ENCODE results near the gene CRNN. TPM values are rescaled to one million over a fixed set of nuclear protein-coding genes. Genes with fewer than 3 reads are reported as not detected.

CRNN gene
- total RNA-seq, 4 donors from 2014 or later: 2.2 to 103 (median 4.7) TPM

DNA sequence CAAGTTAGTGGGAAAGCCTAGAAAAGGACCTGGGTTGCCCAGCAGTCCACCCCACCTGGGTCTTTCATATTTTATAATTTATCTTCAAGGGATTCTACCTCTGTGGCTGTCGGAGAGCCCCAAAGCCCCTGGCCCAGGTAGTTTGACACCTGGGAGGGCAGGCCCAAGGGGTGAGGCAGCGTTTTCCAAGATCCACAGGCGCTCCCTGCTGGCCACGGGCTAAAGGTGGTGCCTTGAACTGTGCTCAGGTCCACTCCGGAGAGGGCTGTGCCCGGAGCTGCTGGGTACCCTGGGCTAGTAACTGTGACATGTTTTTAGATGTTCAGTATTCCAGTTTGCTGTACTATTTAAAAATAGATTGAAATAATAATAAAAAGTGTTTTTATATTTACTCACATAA, 37.2 kb upstream of the CRNN start:
- Histone ChIP-seq H3K4me1 (no peaks in the 10 kb centered on the region), H3K27ac (no peak overlapping the region), H3K27me3 (no peaks in the 10 kb centered on the region), H3K4me3 (no peak overlapping the region), H3K9me3 (no peaks in the 10 kb centered on the region), H3K36me3 (no peaks in the 10 kb centered on the region)
- WGBS, 2 donors (ENCODE audit: low coverage in 1 of 2): 42 to 80% methylated on average over 1 to 4 of the region's 6 CpGs
- TF ChIP-seq, protein P1, sequence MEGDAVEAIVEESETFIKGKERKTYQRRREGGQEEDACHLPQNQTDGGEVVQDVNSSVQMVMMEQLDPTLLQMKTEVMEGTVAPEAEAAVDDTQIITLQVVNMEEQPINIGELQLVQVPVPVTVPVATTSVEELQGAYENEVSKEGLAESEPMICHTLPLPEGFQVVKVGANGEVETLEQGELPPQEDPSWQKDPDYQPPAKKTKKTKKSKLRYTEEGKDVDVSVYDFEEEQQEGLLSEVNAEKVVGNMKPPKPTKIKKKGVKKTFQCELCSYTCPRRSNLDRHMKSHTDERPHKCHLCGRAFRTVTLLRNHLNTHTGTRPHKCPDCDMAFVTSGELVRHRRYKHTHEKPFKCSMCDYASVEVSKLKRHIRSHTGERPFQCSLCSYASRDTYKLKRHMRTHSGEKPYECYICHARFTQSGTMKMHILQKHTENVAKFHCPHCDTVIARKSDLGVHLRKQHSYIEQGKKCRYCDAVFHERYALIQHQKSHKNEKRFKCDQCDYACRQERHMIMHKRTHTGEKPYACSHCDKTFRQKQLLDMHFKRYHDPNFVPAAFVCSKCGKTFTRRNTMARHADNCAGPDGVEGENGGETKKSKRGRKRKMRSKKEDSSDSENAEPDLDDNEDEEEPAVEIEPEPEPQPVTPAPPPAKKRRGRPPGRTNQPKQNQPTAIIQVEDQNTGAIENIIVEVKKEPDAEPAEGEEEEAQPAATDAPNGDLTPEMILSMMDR (IDR thresholded peaks at IDR 0.05): no peak
- TF ChIP-seq POLR2A (IDR thresholded peaks at IDR 0.05) (no peak), POLR2AphosphoS5 (IDR thresholded peaks at IDR 0.05) (no peak), EP300 (IDR thresholded peaks at IDR 0.05) (no peak)
- ATAC-seq: no peak

DNA sequence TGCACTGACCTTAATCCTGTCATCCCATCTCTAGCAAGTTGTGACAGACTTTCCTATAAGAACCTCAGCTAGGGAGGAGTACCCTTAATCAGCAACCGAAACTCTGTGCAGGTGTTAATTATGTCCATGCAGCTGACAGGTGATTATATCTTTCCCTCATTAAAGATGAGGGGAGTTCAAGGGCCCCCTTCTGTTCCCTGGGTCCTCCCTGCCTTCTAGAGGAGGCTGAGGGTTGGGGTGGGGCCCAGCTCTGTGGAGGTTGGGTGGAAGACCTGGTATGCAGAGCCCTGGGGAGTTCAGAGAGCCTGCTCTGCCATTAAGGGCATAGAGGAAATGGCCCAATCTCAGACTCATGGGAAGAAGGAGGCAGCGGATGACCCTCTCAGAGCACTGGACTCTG, 35.6 kb upstream of the CRNN start:
- no peak for TF ChIP-seq POLR2A (IDR thresholded peaks at IDR 0.05)
- TF ChIP-seq EP300 (IDR thresholded peaks at IDR 0.05): no peak
- TF ChIP-seq, protein P1 (IDR thresholded peaks at IDR 0.05): no peak
- no peak for TF ChIP-seq POLR2AphosphoS5 (IDR thresholded peaks at IDR 0.05)
- no peaks in the 10 kb centered on the region for H3K36me3 ChIP-seq
- no peak overlapping the region for H3K27ac ChIP-seq
- no peak overlapping the region for H3K4me3 ChIP-seq
- no peak for ATAC-seq
- no peaks in the 10 kb centered on the region for H3K27me3 ChIP-seq
- no peaks in the 10 kb centered on the region for H3K9me3 ChIP-seq
- 100% methylated on average over 1 of the region's 2 CpGs; no CpG with 5 or more reads in 1 of the 2 donors for WGBS, 2 donors (ENCODE audit: low coverage in 1 of 2)
- H3K4me1 ChIP-seq: no peaks in the 10 kb centered on the region

DNA sequence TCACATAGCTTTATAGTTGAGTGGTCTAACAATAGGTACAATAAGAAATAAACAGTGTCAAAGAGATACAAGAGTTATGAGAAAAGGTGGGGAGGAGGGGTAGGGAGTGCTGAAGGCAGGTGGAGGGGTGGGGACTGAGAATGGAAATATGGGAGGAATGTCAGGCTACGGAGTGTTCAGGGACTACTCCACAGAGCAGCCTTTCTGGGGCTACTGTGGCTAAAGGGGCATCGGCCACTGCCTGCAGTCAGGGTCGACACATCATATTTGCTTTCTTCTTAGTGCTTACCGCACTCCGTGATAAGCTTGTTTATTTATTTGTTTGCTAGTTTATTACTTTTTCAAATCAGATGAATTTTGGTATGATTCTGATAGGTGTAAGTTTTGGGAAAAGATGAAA, 34.4 kb upstream of the CRNN start:
- Histone ChIP-seq H3K4me1 (no peaks in the 10 kb centered on the region), H3K9me3 (no peaks in the 10 kb centered on the region), H3K4me3 (no peak overlapping the region), H3K27ac (no peak overlapping the region), H3K27me3 (no peaks in the 10 kb centered on the region), H3K36me3 (no peaks in the 10 kb centered on the region)
- TF ChIP-seq, protein P1 (IDR thresholded peaks at IDR 0.05): no peak
- no peak for TF ChIP-seq POLR2AphosphoS5 (IDR thresholded peaks at IDR 0.05)
- ATAC-seq: no peak
- 78 to 86% methylated on average over 5 of the region's 5 CpGs for WGBS, 2 donors (ENCODE audit: low coverage in 1 of 2)

DNA sequence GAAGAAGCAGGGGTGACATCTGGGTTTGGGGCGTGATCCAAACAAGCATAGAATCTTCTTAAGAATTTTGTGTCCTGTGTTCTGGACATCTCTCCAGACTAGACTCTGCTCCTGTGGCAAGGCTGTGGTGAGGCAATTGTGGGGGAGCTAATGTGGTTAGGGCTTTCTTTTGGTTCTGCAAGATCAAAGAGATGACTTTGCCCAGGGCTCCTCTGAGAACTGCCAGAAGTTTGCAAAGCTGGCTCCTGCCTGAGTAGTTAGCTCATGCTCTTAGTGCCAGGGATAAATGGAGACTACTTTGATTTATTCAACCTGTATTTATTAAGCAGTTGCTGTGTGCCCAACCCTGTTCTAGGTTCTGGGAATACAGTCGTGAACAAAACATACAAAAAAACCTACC, 34.0 kb upstream of the CRNN start:
- Histone ChIP-seq H3K36me3 (no peaks in the 10 kb centered on the region), H3K9me3 (no peaks in the 10 kb centered on the region), H3K27me3 (no peaks in the 10 kb centered on the region), H3K4me1 (no peaks in the 10 kb centered on the region), H3K27ac (no peak overlapping the region), H3K4me3 (no peak overlapping the region)
- no peak for ATAC-seq
- 31 to 38% methylated on average over 1 to 2 of the region's 2 CpGs for WGBS, 2 donors (ENCODE audit: low coverage in 1 of 2)
- TF ChIP-seq, protein P1 (IDR thresholded peaks at IDR 0.05): no peak
- TF ChIP-seq POLR2AphosphoS5 (IDR thresholded peaks at IDR 0.05): no peak
- TF ChIP-seq EP300 (IDR thresholded peaks at IDR 0.05): no peak
- no peak for TF ChIP-seq POLR2A (IDR thresholded peaks at IDR 0.05)

DNA sequence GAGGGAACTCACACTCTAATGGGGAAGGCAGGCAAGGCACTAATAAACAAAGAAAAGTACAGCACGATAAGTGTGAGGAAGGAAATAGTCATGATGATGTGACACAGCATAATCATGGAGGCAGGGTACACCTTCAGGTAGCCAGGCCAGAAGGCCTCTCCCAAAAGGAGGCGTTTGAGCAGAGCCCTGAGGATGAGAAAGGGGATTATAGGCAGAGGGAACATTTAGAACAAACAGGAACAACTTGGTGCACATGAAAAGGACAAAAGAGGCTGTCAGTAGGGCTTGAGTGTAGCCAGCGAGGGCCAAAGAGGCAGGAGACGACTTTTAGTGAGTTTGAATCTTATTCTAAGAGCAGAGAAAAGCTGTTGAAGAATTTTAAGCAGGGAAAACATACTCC, 33.4 kb upstream of the CRNN start:
- 45 to 48% methylated on average over 4 of the region's 4 CpGs for WGBS, 2 donors (ENCODE audit: low coverage in 1 of 2)
- no peaks in the 10 kb centered on the region for H3K27me3 ChIP-seq
- TF ChIP-seq POLR2A (IDR thresholded peaks at IDR 0.05) (no peak), EP300 (IDR thresholded peaks at IDR 0.05) (no peak), POLR2AphosphoS5 (IDR thresholded peaks at IDR 0.05) (no peak)
- TF ChIP-seq, protein P1 (IDR thresholded peaks at IDR 0.05): no peak
- H3K27ac ChIP-seq: no peak overlapping the region
- no peaks in the 10 kb centered on the region for H3K36me3 ChIP-seq
- no peaks in the 10 kb centered on the region for H3K4me1 ChIP-seq
- no peak for ATAC-seq
- no peak overlapping the region for H3K4me3 ChIP-seq
- H3K9me3 ChIP-seq: no peaks in the 10 kb centered on the region

Measured in gastroesophageal sphincter (tissue), 4 donors.